ENCODE measurements around the gene NCR2.

- no peak for TF ChIP-seq EZH2 (IDR thresholded peaks at IDR 0.05; ENCODE audit: borderline replicate concordance)
- no peak for TF ChIP-seq CTCF (IDR thresholded peaks at IDR 0.05; ENCODE audit: poor library complexity)
- TF ChIP-seq EZH2phosphoT487 (IDR thresholded peaks at IDR 0.05; ENCODE audit: low read depth, severe bottlenecking, unreplicated experiment) = no peak
Observed at GRCh38 chr6:41336824-41337223, 1.4 kb downstream of the NCR2 start.

Measured in hepatocyte (in vitro differentiated cells).